HepG2 (cell line): ENCODE results near the gene ITPR1. TPM values are rescaled to one million over a fixed set of nuclear protein-coding genes. Genes with fewer than 3 reads are reported as not detected.

ENCODE experiments used
- AGO2 ChIP-seq: fragments of 200-400 bp; formaldehyde crosslinking; optimal IDR thresholded peaks from 2 replicates; pipeline ENCODE3; 2017; ENCODE audit warnings: mild to moderate bottlenecking, low read depth, low read length, moderate library complexity
- BRD4 ChIP-seq: sonication (generic); formaldehyde crosslinking; IDR thresholded peaks from 2 replicates; pipeline ENCODE4 v1.4.0; 2020; ENCODE audit warnings: missing genetic modification reagents
- CHD4 ChIP-seq: fragments of 200-600 bp; sonication (generic); IDR thresholded peaks from 2 replicates; pipeline ENCODE4 v1.7.0; 2017; ENCODE audit warnings: mild to moderate bottlenecking, low read length, borderline replicate concordance
- FOXO1 ChIP-seq: sonication (generic); formaldehyde crosslinking; IDR thresholded peaks from 2 replicates; pipeline ENCODE4 v1.4.0; 2020; ENCODE audit warnings: missing genetic modification reagents
- JARID2 ChIP-seq: sonication (generic); formaldehyde crosslinking; IDR thresholded peaks from 2 replicates; pipeline ENCODE4 v1.8.1; 2023; ENCODE audit warnings: missing genetic modification reagents, inconsistent platforms; ENCODE audit not compliant: insufficient replicate concordance
- LCORL ChIP-seq, 2 experiments: fragments of 450-650 bp in 1 of 2; sonication (generic) in 1 of 2; formaldehyde crosslinking in 1 of 2; IDR thresholded peaks; 2 replicates each; pipeline versions ENCODE4 v1.5.0 to v1.6.1; 2017 to 2020; ENCODE audit warnings: antibody characterized with exemption in 1 of 2, missing genetic modification reagents in 1 of 2
- MBNL3 ChIP-seq: fragments of 250-450 bp; sonication (Bioruptor Pico); conservative IDR thresholded peaks from 2 replicates; pipeline ENCODE4 v1.8.0; 2022; ENCODE audit warnings: mild to moderate bottlenecking, inconsistent platforms
- NR1H2 ChIP-seq: sonication (generic); formaldehyde crosslinking; IDR thresholded peaks from 2 replicates; pipeline ENCODE4 v1.8.1; 2022; ENCODE audit warnings: low read depth, missing genetic modification reagents, borderline replicate concordance
- PAX8 ChIP-seq: sonication (generic); formaldehyde crosslinking; IDR thresholded peaks from 2 replicates; pipeline ENCODE4 v1.8.0; 2022; ENCODE audit warnings: mild to moderate bottlenecking, missing genetic modification reagents, borderline replicate concordance
- REPIN1 ChIP-seq: sonication (generic); formaldehyde crosslinking; IDR thresholded peaks from 2 replicates; pipeline ENCODE4 v1.8.0; 2022; ENCODE audit warnings: missing genetic modification reagents, low read depth, mild to moderate bottlenecking, borderline replicate concordance
- SMAD3 ChIP-seq: sonication (generic); formaldehyde crosslinking; IDR thresholded peaks from 2 replicates; pipeline ENCODE4 v1.4.0; 2020; ENCODE audit warnings: missing genetic modification reagents
- SOX6 ChIP-seq, 2 experiments: fragments of 450-650 bp in 1 of 2; sonication (generic) in 1 of 2; formaldehyde crosslinking in 1 of 2; IDR thresholded peaks; 2 replicates each; pipeline versions ENCODE4 v1.4.0 to v1.6.1; 2017 to 2020; ENCODE audit warnings: antibody characterized with exemption in 1 of 2, mild to moderate bottlenecking in 1 of 2, missing genetic modification reagents in 1 of 2
- ZKSCAN8 ChIP-seq: IDR thresholded peaks from 2 replicates; pipeline ENCODE4 v1.6.1; 2016; ENCODE audit warnings: borderline replicate concordance, missing genetic modification reagents, missing compliant biosample characterization
- ZNF124 ChIP-seq: sonication (generic); formaldehyde crosslinking; IDR thresholded peaks from 2 replicates; pipeline ENCODE4 v1.4.0; 2020; ENCODE audit warnings: missing genetic modification reagents
- ZNF234 ChIP-seq: sonication (generic); formaldehyde crosslinking; conservative IDR thresholded peaks from 2 replicates; pipeline ENCODE4 v1.5.1; 2020; ENCODE audit warnings: mild to moderate bottlenecking, missing genetic modification reagents
- ZNF263 ChIP-seq: sonication (generic); formaldehyde crosslinking; IDR thresholded peaks from 2 replicates; pipeline ENCODE4 v1.4.0; 2020; ENCODE audit warnings: missing genetic modification reagents
- ZNF333 ChIP-seq: sonication (generic); formaldehyde crosslinking; IDR thresholded peaks from 2 replicates; pipeline ENCODE4 v1.4.0; 2020; ENCODE audit warnings: mild to moderate bottlenecking, missing genetic modification reagents, borderline replicate concordance
- ZNF44 ChIP-seq: sonication (generic); formaldehyde crosslinking; IDR thresholded peaks from 2 replicates; pipeline ENCODE4 v1.5.1; 2020; ENCODE audit warnings: mild to moderate bottlenecking, missing genetic modification reagents
- ZNF468 ChIP-seq: sonication (generic); formaldehyde crosslinking; IDR thresholded peaks from 2 replicates; pipeline ENCODE4 v1.8.0; 2022; ENCODE audit warnings: mild to moderate bottlenecking, moderate library complexity, missing genetic modification reagents
- ZNF577 ChIP-seq: sonication (generic); formaldehyde crosslinking; IDR thresholded peaks from 2 replicates; pipeline ENCODE4 v1.4.0; 2020; ENCODE audit warnings: mild to moderate bottlenecking, low read depth, missing genetic modification reagents, borderline replicate concordance
- ZNF710 ChIP-seq: sonication (generic); formaldehyde crosslinking; IDR thresholded peaks from 2 replicates; pipeline ENCODE4 v1.5.0; 2020; ENCODE audit warnings: mild to moderate bottlenecking, missing genetic modification reagents, borderline replicate concordance
- ZSCAN9 ChIP-seq: IDR thresholded peaks from 2 replicates; pipeline ENCODE4 v1.6.1; 2016; ENCODE audit warnings: borderline replicate concordance
- polyA plus RNA-seq, 8 experiments: library from polyadenylated mRNA; depleted of rRNA in 3 of 8; stranded (reverse) in 7 of 8; unstranded in 1 of 8; fragments of >200 nt; fragmentation: Illumina TruSeq in 4 of 8; extraction: Trizol in 4 of 8; gene quantifications; 2 replicates each; pipeline versions ENCODE4 v1.2.1 to v1.2.3, GENCODE V29; 2011 to 2016; ENCODE audit warnings: low read depth in 4 of 8, missing spikeins in 1 of 8, mixed read lengths in 1 of 8; ENCODE audit not compliant: insufficient read depth in 1 of 8
- total RNA-seq, 5 experiments: library from RNA; depleted of rRNA; stranded (reverse); fragments of >200 nt; fragmentation: Illumina TruSeq; extraction: Trizol; gene quantifications; 2 replicates each; pipeline ENCODE4 v1.2.3, GENCODE V29; 2016; ENCODE audit warnings: low read depth in 1 of 5
- TF ChIP-seq, protein P1 (sequence below): sonication (generic); formaldehyde crosslinking; IDR thresholded peaks from 2 replicates; pipeline ENCODE4 v1.8.1; 2023; ENCODE audit warnings: mild to moderate bottlenecking, missing genetic modification reagents, borderline replicate concordance
- TF ChIP-seq, protein P2 (sequence below): sonication (generic); formaldehyde crosslinking; IDR thresholded peaks from 2 replicates; pipeline ENCODE4 v1.5.1; 2020; ENCODE audit warnings: missing genetic modification reagents, mild to moderate bottlenecking, borderline replicate concordance
- TF ChIP-seq, protein P3 (sequence below): sonication (generic); formaldehyde crosslinking; IDR thresholded peaks from 2 replicates; pipeline ENCODE4 v1.8.0; 2022; ENCODE audit warnings: missing genetic modification reagents, low read depth, mild to moderate bottlenecking, borderline replicate concordance

ITPR1 gene
- total and polyA plus RNA-seq, 2 of the 13 experiments (the other 11 are each of a cell fraction or from before 2014, with no cell fraction given) = 10.0 to 11.4 TPM

GRCh38 chr3:4466741-4467521 lies 26.2 kb upstream of the ITPR1 start, which contains the start of gene SUMF1 (continued):
- TF ChIP-seq, protein P1, sequence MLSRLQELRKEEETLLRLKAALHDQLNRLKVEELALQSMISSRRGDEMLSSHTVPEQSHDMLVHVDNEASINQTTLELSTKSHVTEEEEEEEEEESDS (CRISPR knock-in tag) = no peak
- TF ChIP-seq MBNL3 (CRISPR knock-in tag) (no peak), ZNF263 (peak; percentile 52), LCORL (IDR thresholded peaks at IDR 0.05) (no peak), LCORL (CRISPR knock-in tag; IDR thresholded peaks at IDR 0.05) (peak; percentile 57; the same call in 1 of the 2 replicates), ZNF710 (CRISPR knock-in tag) (peak; percentile 87), ZNF333 (CRISPR knock-in tag) (peak; percentile 91; the same call in 1 of the 2 replicates), CHD4 (no peak), FOXO1 (peak; percentile 78; the same call in 1 of the 2 replicates), ZNF234 (CRISPR knock-in tag) (no peak), SOX6 (IDR thresholded peaks at IDR 0.05) (no peak), SOX6 (CRISPR knock-in tag; IDR thresholded peaks at IDR 0.05) (peak; percentile 67), ZNF468 (no peak), SMAD3 (CRISPR knock-in tag) (peak; percentile 66; the same call in 1 of the 2 replicates), PAX8 (CRISPR knock-in tag) (peak; percentile 43; the same call in 1 of the 2 replicates), ZNF577 (CRISPR knock-in tag) (no peak), AGO2 (peak; percentile 73), ZNF44 (CRISPR knock-in tag) (peak; percentile 95; the same call in 1 of the 2 replicates), ZKSCAN8 (CRISPR knock-in tag) (0 out of 2 replicates have a peak, but pooled peaks have one; percentile 50), ZSCAN9 (CRISPR knock-in tag) (0 out of 2 replicates have a peak, but pooled peaks have one; percentile 74), BRD4 (CRISPR knock-in tag) (peak; percentile 98), ZNF124 (CRISPR knock-in tag) (no peak; the same call in 1 of the 2 replicates), REPIN1 (CRISPR knock-in tag) (peak; percentile 87; the same call in 1 of the 2 replicates), JARID2 (peak; percentile 92), NR1H2 (CRISPR knock-in tag) (no peak)
- TF ChIP-seq, protein P2, sequence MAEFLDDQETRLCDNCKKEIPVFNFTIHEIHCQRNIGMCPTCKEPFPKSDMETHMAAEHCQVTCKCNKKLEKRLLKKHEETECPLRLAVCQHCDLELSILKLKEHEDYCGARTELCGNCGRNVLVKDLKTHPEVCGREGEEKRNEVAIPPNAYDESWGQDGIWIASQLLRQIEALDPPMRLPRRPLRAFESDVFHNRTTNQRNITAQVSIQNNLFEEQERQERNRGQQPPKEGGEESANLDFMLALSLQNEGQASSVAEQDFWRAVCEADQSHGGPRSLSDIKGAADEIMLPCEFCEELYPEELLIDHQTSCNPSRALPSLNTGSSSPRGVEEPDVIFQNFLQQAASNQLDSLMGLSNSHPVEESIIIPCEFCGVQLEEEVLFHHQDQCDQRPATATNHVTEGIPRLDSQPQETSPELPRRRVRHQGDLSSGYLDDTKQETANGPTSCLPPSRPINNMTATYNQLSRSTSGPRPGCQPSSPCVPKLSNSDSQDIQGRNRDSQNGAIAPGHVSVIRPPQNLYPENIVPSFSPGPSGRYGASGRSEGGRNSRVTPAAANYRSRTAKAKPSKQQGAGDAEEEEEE (CRISPR knock-in tag) = no peak
- TF ChIP-seq, protein P3, sequence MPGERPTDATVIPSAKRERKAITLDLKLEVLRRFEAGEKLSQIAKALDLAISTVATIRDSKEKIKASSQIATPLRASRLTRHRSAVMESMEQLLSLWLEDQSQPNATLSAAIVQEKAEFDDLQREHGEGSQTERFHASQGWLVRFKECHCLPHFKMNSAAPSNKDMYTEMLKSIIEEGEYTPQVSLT = no peak
